BLaER1 (cell line): ENCODE data around the gene SMPD2.
A peak's percentile ranks its signal among the peaks of the same experiment; 100 is the strongest.

Experiments used
- H3K27ac ChIP-seq: shearing (Covaris generic); formaldehyde crosslinking; 2 replicates; pipeline ENCODE4 v1.8.1; 2022
- H3K27me3 ChIP-seq: shearing (Covaris generic); formaldehyde crosslinking; 2 replicates; pipeline ENCODE4 v1.8.1; 2022
- H3K36me3 ChIP-seq: shearing (Covaris generic); formaldehyde crosslinking; 2 replicates; pipeline ENCODE4 v1.8.1; 2022
- H3K4me1 ChIP-seq: shearing (Covaris generic); formaldehyde crosslinking; 2 replicates; pipeline ENCODE4 v1.8.1; 2022
- H3K4me2 ChIP-seq: shearing (Covaris generic); formaldehyde crosslinking; 2 replicates; pipeline ENCODE4 v1.8.1; 2022
- H3K4me3 ChIP-seq: shearing (Covaris generic); formaldehyde crosslinking; 2 replicates; pipeline ENCODE4 v1.8.1; 2022
- H3K9ac ChIP-seq: shearing (Covaris generic); formaldehyde crosslinking; 2 replicates; pipeline ENCODE4 v1.8.1; 2022
- H3K9me3 ChIP-seq: shearing (Covaris generic); formaldehyde crosslinking; 2 replicates; pipeline ENCODE4 v1.8.1; 2022
- H4K20me1 ChIP-seq: shearing (Covaris generic); formaldehyde crosslinking; 2 replicates; pipeline ENCODE4 v1.8.1; 2022
- Cebpa-rat ChIP-seq: shearing (Covaris generic); IDR thresholded peaks from 2 replicates; pipeline ENCODE4 v1.8.1; 2022

The SMPD2 gene, protein sequence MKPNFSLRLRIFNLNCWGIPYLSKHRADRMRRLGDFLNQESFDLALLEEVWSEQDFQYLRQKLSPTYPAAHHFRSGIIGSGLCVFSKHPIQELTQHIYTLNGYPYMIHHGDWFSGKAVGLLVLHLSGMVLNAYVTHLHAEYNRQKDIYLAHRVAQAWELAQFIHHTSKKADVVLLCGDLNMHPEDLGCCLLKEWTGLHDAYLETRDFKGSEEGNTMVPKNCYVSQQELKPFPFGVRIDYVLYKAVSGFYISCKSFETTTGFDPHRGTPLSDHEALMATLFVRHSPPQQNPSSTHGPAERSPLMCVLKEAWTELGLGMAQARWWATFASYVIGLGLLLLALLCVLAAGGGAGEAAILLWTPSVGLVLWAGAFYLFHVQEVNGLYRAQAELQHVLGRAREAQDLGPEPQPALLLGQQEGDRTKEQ

DNA sequence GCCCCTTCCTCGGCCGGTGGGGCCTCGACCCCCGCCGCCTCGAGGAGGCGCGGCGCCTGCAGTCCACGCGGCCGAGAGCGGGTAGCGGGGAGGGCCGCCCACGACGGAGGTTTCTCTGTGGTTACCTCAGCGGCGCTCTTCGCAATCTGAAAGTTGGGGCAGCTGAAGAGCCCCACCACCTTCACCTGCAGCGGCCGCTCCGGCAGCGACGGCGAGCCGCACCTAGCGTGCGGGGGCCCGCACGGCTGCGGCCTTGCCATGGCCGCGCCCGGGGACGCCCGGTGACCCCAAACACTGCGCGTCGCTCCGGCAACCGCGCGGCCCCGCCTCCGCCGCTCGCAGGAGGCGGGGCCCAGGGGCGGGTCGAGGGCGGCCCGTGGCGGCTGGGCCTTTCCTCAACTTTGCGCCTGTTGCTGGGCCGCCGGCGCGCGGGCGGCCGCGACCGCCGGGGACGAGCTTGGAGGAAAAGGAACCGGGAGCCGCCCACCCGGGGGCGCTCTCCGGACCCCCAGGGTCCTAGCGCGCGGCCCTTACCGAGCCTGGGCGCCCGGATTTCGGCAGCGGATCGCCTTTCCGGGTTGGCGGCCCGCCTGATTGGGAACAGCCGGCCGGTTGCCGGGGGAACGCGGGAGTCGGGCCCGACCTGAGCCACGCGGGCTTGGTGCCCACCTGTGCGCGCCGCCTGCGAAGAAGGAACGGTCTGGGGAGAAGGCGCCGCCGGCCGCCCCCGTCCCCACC, at the start of gene SMPD2, which contains the start of gene PPIL6:
Gene SMPD2 (plus strand): TSS at position 394 of the 738 bp plus-strand sequence. CDS start 398 bp downstream, outside the sequence.
Gene PPIL6 (minus strand): TSS at position 298 of the 738 bp plus-strand sequence. CDS start 38 bp downstream, at position 260.
- Histone ChIP-seq H3K4me1 (peaks cover 47% of the 10 kb centered on the region), H3K27ac (peak within 1 kb of the TSS; percentile 96), H3K9me3 (no peaks in the 10 kb centered on the region), H3K4me3 (peak within 1 kb of the TSS; percentile 90), H4K20me1 (peaks cover 41% of the 10 kb centered on the region), H3K36me3 (peaks cover 38% of the 10 kb centered on the region), H3K9ac (peak within 1 kb of the TSS; percentile 95), H3K4me2 (peak within 1 kb of the TSS; percentile 99), H3K27me3 (no peaks in the 10 kb centered on the region; the same call in 1 of the 2 replicates)
- TF ChIP-seq Cebpa-rat = no peak

DNA sequence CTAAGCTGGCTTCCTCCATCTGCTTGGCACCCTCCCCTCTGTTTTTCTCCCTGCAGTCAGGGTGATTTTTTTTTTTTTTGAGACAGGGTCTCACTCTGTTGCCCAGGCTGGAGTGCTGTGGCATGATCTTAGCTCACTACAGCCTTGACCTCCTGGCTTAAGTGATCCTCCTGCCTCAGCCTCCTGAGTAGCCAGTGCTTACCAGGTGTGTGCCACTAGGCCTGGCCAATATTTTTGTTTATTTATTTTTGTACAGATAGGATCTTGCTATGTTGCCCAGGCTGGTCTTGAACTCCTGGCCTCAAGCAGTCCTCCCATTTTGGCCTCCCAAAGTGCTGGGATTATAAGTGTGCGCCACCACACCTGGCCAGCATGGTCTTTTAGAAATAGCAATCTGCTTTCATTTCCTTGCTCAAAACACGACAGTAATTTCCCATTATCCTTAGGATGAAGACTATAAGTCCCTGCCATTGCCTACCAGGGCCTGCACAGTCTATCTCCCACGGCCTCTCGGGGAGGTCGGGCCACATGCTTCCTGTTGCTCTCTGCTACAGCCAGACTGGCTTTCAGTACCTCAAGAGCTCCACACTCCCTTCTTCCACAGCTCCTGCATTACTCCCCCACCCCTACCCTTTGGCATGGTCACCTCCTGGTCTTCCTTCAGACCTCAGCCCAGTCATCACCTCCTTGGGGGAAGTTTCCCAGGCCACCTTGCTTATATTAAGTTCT, 47.2 kb upstream of the SMPD2 start:
- Histone ChIP-seq H3K4me3 (no peak overlapping the region), H4K20me1 (no peaks in the 10 kb centered on the region), H3K4me1 (peaks cover 8% of the 10 kb centered on the region; the same call in 1 of the 2 replicates), H3K27ac (no peak overlapping the region), H3K9me3 (no peaks in the 10 kb centered on the region), H3K27me3 (no peaks in the 10 kb centered on the region), H3K36me3 (no peaks in the 10 kb centered on the region), H3K9ac (no peak overlapping the region), H3K4me2 (no peak overlapping the region)
- no peak for TF ChIP-seq Cebpa-rat

DNA sequence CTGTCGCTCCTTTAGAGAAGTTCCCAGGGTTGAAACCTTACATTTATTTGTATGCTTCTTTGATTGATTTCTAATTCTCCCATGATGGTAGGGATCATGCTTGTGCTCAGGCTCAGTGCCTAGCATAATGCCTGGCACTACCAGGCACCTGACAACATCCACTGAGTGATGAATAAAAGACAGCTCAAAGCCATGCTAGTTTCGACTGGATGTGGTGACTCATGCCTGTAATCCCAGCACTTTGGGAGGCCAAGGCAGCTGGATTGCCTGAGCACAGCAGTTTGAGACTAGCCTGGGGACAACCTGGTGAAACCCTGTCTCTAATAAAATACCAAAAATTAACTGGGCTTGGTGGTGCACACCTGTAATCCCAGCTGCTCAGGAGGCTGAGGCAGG, 46.6 kb upstream of the SMPD2 start:
- H3K27me3 ChIP-seq = no peaks in the 10 kb centered on the region
- H3K4me3 ChIP-seq = no peak overlapping the region
- peaks cover 8% of the 10 kb centered on the region; the same call in 1 of the 2 replicates for H3K4me1 ChIP-seq
- no peak for TF ChIP-seq Cebpa-rat
- no peaks in the 10 kb centered on the region for H3K36me3 ChIP-seq
- no peaks in the 10 kb centered on the region for H3K9me3 ChIP-seq
- no peak overlapping the region for H3K27ac ChIP-seq
- H4K20me1 ChIP-seq = no peaks in the 10 kb centered on the region
- H3K9ac ChIP-seq = no peak overlapping the region
- H3K4me2 ChIP-seq = no peak overlapping the region

DNA sequence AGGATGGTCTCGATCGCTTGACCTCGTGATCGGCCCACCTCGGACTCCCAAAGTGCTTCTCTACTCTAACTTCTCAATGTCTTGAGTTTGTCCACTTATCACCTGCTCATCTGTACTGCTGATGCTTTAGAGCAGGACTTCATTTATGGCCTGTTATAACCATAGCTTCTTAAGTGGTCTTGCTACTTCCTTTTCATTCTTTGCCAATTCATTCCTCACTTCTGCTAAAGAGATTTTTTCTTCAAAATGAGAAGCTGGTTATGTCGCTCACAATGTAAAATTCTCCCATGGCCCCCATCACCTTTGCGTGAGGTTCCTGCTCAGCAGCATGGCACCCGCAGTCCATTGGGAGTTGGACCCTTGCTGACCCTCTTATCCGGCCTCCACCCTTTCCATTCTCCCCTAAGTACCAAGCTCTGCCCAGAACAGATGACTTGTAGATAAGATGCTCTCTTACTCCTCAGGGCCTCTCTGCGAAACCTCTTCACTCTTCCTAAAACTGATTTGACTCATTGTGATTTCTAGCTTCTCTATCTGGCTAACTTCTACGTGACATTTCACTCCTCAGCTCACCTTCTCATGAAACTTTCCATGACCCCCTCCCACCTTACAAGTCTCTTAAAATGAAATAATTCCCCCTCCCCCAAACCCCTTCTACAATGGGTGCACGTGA, 44.3 kb upstream of the SMPD2 start:
- H4K20me1 ChIP-seq = no peaks in the 10 kb centered on the region
- no peak overlapping the region for H3K27ac ChIP-seq
- no peak overlapping the region for H3K9ac ChIP-seq
- H3K27me3 ChIP-seq = no peaks in the 10 kb centered on the region
- no peak overlapping the region for H3K4me2 ChIP-seq
- H3K4me1 ChIP-seq = no peaks in the 10 kb centered on the region
- no peak for TF ChIP-seq Cebpa-rat
- no peaks in the 10 kb centered on the region for H3K36me3 ChIP-seq
- no peaks in the 10 kb centered on the region for H3K9me3 ChIP-seq
- H3K4me3 ChIP-seq = no peak overlapping the region

DNA sequence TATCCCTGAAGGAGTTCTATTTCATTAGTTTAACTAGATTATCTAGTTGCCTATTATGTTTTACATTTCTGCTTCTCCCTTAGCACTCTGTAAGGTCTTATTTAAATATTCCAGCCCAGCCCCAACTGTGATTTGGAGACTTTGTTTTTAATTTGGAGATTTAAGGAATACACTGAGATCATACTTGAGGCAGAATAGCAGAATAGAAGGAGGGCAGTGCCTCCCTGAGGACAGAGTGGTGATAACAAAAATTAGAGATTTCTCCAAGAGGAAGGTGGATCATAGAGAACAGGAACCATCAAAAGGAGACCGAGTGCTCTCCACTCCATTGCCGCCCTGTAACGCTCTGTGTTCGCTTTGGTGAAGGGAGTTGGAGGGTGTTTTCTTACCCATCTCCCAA, 43.5 kb upstream of the SMPD2 start:
- Histone ChIP-seq H3K4me2 (no peak overlapping the region), H3K36me3 (no peaks in the 10 kb centered on the region), H3K27me3 (no peaks in the 10 kb centered on the region), H3K4me1 (no peaks in the 10 kb centered on the region), H4K20me1 (no peaks in the 10 kb centered on the region), H3K27ac (no peak overlapping the region), H3K9me3 (no peaks in the 10 kb centered on the region), H3K9ac (no peak overlapping the region), H3K4me3 (no peak overlapping the region)
- TF ChIP-seq Cebpa-rat = no peak

DNA sequence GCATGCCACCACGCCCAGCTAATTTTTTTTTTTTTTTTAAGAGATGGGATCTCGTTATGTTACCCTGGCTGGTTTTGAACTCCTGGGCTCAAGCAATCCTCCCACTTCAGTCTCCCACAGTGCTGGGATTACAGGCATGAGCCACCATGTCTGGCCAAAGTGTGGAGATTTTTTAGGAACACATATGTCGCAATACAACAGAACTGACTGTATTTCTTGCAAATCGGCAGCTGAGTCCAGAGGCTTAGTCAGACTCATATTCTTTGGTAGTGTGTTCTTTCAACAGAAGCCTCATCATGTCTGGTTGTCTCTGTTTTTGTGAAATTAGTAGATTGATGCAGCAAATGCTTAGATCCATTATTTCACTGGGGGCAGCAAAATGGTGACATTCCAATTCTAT, 34.3 kb upstream of the SMPD2 start:
- Histone ChIP-seq H3K36me3 (no peaks in the 10 kb centered on the region), H3K27ac (no peak overlapping the region), H4K20me1 (no peaks in the 10 kb centered on the region), H3K27me3 (no peaks in the 10 kb centered on the region), H3K9ac (no peak overlapping the region), H3K4me2 (no peak overlapping the region), H3K4me1 (no peaks in the 10 kb centered on the region), H3K4me3 (no peak overlapping the region), H3K9me3 (no peaks in the 10 kb centered on the region)
- 0 out of 2 replicates have a peak, but pooled peaks have one; percentile 71 for TF ChIP-seq Cebpa-rat

DNA sequence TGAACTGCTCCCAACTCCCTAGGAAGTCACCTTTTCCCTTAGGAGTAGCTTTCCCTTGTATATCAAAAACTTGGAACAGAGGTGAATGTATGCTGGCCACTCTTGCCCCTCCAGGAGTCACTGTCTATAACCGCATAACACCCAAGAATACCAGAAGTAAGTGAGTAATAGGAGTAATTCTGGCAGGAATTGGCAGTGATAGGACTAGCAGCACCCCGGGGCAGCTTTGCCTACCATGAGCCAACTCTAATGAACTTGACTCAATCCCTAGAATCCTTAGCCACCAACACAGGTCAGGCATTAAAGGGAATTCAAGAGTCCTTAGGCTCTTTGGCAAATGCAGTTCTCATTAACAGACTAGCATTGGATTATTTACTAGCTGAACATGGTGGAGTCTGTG, 29.5 kb upstream of the SMPD2 start:
- no peaks in the 10 kb centered on the region for H3K27me3 ChIP-seq
- no peak overlapping the region for H3K9ac ChIP-seq
- H3K27ac ChIP-seq = no peak overlapping the region
- no peaks in the 10 kb centered on the region for H3K36me3 ChIP-seq
- peaks cover 5% of the 10 kb centered on the region for H3K9me3 ChIP-seq
- no peak overlapping the region for H3K4me2 ChIP-seq
- H3K4me3 ChIP-seq = no peak overlapping the region
- no peaks in the 10 kb centered on the region for H4K20me1 ChIP-seq
- H3K4me1 ChIP-seq = no peaks in the 10 kb centered on the region
- TF ChIP-seq Cebpa-rat = no peak

DNA sequence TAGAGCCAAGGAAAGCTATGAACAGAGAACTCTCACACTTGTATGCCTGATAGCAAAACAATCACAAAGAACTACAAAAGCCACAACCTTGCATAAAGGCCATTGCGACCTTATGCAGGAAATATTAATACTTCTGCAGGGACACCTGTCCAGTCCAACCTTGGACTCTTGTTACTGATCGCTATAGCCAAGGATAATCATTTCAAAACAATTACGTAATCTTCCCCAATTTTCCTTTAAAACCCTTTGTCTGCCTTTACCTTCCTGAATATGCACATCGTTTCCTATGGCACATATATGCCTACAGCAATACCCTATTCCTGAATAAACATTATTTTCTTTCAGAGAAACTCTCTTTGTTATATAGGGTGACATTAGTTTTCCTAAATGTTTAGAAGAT, 22.9 kb upstream of the SMPD2 start:
- no peak overlapping the region for H3K4me2 ChIP-seq
- peaks cover 6% of the 10 kb centered on the region; the same call in 1 of the 2 replicates for H3K4me1 ChIP-seq
- no peaks in the 10 kb centered on the region for H3K27me3 ChIP-seq
- no peaks in the 10 kb centered on the region for H4K20me1 ChIP-seq
- no peak overlapping the region for H3K27ac ChIP-seq
- no peak overlapping the region for H3K4me3 ChIP-seq
- no peaks in the 10 kb centered on the region for H3K36me3 ChIP-seq
- H3K9ac ChIP-seq = no peak overlapping the region
- H3K9me3 ChIP-seq = peaks cover 5% of the 10 kb centered on the region
- TF ChIP-seq Cebpa-rat = peak; percentile 17; the same call in 1 of the 2 replicates

DNA sequence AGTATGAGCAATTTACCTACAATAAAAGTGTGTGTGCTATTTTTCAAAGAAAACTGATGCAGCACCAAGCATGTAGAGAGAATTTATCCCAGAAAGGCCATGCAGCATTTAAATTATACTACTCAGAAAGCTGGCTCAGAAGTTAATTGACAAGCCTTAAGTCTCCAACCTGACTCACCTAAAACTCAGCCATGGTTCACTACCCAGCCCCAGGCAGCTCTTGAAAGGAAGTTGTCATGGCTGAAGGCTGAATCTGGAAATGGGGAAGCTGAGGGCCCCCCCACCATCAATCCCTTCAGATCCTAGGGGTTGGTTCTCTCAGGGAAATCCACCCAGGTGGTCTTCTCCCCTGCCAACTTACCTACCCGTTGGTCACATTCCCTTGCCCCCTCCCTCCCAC, 19.8 kb upstream of the SMPD2 start:
- TF ChIP-seq Cebpa-rat = no peak
- H3K27me3 ChIP-seq = no peaks in the 10 kb centered on the region
- H4K20me1 ChIP-seq = no peaks in the 10 kb centered on the region
- no peak overlapping the region for H3K27ac ChIP-seq
- H3K36me3 ChIP-seq = no peaks in the 10 kb centered on the region
- H3K4me1 ChIP-seq = peaks cover 29% of the 10 kb centered on the region
- H3K9me3 ChIP-seq = no peaks in the 10 kb centered on the region
- H3K9ac ChIP-seq = no peak overlapping the region
- H3K4me3 ChIP-seq = no peak overlapping the region
- no peak overlapping the region for H3K4me2 ChIP-seq
